ENCODE measurements around the gene SCYL3.
"Not testable (repeated sequence)": the region's sequence is repeated elsewhere in the genome, so short reads cannot be mapped to it uniquely, and the experiment has no call there.

Gene SCYL3

GRCh38 chr1:169814265-169814664, 79.4 kb downstream of the SCYL3 start:
- no peak for DNase-seq (ENCODE audit: low read depth)

- peak; percentile 3 for DNase-seq (ENCODE audit: low read depth)
Measured at GRCh38 chr1:169812131-169812530, 81.6 kb downstream of the SCYL3 start.

GRCh38 chr1:169811418-169812035, 82.2 kb downstream of the SCYL3 start:
- DNase-seq (ENCODE audit: low read depth), result not testable (repeated sequence)

GRCh38 chr1:169809370-169810095, 84.2 kb downstream of the SCYL3 start:
- peak; percentile 48 for DNase-seq (ENCODE audit: low read depth)

GRCh38 chr1:169804941-169805340, 88.8 kb downstream of the SCYL3 start:
- no peak for DNase-seq (ENCODE audit: low read depth)

- no peak for DNase-seq (ENCODE audit: low read depth)
Measured at GRCh38 chr1:169802888-169803287, 90.8 kb downstream of the SCYL3 start.
